ENCODE results near the gene CCDC17. TPM values are rescaled to one million over a fixed set of nuclear protein-coding genes. Genes with fewer than 3 reads are reported as not detected.

Gene CCDC17
- polyA plus RNA-seq, 2 of the 4 experiments (the other 2 are of a cell fraction): 0.26 to 0.50 TPM

GRCh38 chr1:45583666-45584350 lies 40.0 kb downstream of the CCDC17 start, which contains the start of gene NASP:
NASP (plus strand) TSS chr1:45584041; CDS start chr1:45584147, 106 bp downstream.
- Histone ChIP-seq H3K9me3 (no peaks in the 10 kb centered on the region), H3K4me2 (peak within 1 kb of the TSS; percentile 94), H3K4me1 (peaks cover 13% of the 10 kb centered on the region; the same call in 2 of the 3 replicates), H3K4me3 (peak within 1 kb of the TSS; percentile 89), H3K27ac (peak within 1 kb of the TSS; percentile 91 to 98)
- peak; percentile 75 to 79 for DNase-seq (ENCODE audit: low read depth in 1 of 2, low spot score in 1 of 2)
- no peak for FAIRE-seq
- TF ChIP-seq CTCF (IDR thresholded peaks at IDR 0.05) (0 out of 3 replicates have a peak, but pooled peaks have one; percentile 8), POLR2A (IDR thresholded peaks at IDR 0.05; ENCODE audit: low read length) (peak; percentile 81), CHD2 (IDR thresholded peaks at IDR 0.05; ENCODE audit: low read length, partially characterized antibody) (no peak), REST (IDR thresholded peaks at IDR 0.05) (peak; percentile 38; the same call in 1 of the 2 replicates), KDM5A (IDR thresholded peaks at IDR 0.05) (no peak), ESRRA (IDR thresholded peaks at IDR 0.05; ENCODE audit: borderline replicate concordance, low read length) (no peak), PHF8 (IDR thresholded peaks at IDR 0.05; ENCODE audit: borderline replicate concordance, low read depth) (peak; percentile 97), JUN (IDR thresholded peaks at IDR 0.05) (peak; percentile 24 to 76; a peak in 3 of 5 replicates), CBX2 (IDR thresholded peaks at IDR 0.05; ENCODE audit: borderline replicate concordance, low read depth) (no peak), MAX (IDR thresholded peaks at IDR 0.05) (0 out of 2 replicates have a peak, but pooled peaks have one; percentile 5), BCL3 (IDR thresholded peaks at IDR 0.05) (peak; percentile 82; the same call in 2 of the 3 replicates), TFCP2L1 (CRISPR knock-in tag; IDR thresholded peaks at IDR 0.05) (0 out of 2 replicates have a peak, but pooled peaks have one; percentile 53), HMGXB4 (CRISPR knock-in tag; IDR thresholded peaks at IDR 0.05; ENCODE audit: borderline replicate concordance) (no peak)
- 2% methylated on average over 30 of the region's 41 CpGs for WGBS (ENCODE audit: missing lambda C conversion rate)
- peak; percentile 85 to 86 for ATAC-seq
- POLR2A ChIA-PET: interaction anchor here (0.9 to 3.6 kb wide), 6 partner anchors 33 to 280 kb away, joined by 3 to 27 read pairs (median 4); partner anchors contain the start of genes AKR1A1, GPBP1L1, PRDX1 and TMEM69
- CTCF ChIA-PET: interaction anchor here (1.4 to 2.1 kb wide), 2 partner anchors 14 to 90 kb away, joined by 4 to 21 read pairs; no protein-coding TSS in a partner anchor

GRCh38 chr1:45583264-45583665 lies 40.6 kb downstream of the CCDC17 start:
- POLR2A ChIA-PET: interaction anchor here (0.6 to 3.6 kb wide), 6 partner anchors 59 to 299 kb away, joined by 3 to 27 read pairs (median 4); partner anchors contain the start of genes GPBP1L1, PRDX1 and TMEM69
- Histone ChIP-seq H3K9me3 (no peaks in the 10 kb centered on the region), H3K4me1 (peaks cover 13% of the 10 kb centered on the region; the same call in 2 of the 3 replicates), H3K4me2 (peak overlapping the region; percentile 94), H3K4me3 (peak overlapping the region; percentile 89), H3K27ac (peak overlapping the region; percentile 91 to 98)
- ATAC-seq: peak; percentile 90 to 91
- no peak for FAIRE-seq
- TF ChIP-seq EP300 (IDR thresholded peaks at IDR 0.05) (no peak), RFX5 (IDR thresholded peaks at IDR 0.05) (peak; percentile 99)
- CTCF ChIA-PET: interaction anchor here (0.7 to 2.6 kb wide), 4 partner anchors 14 to 224 kb away, joined by 3 to 21 read pairs (median 6); no protein-coding TSS in a partner anchor
- 3% methylated on average over 16 of the region's 19 CpGs for WGBS (ENCODE audit: missing lambda C conversion rate)
- DNase-seq (ENCODE audit: low read depth in 1 of 2, low spot score in 1 of 2): peak; percentile 94 to 97

Measured in A549 (cell line).